Ovary (tissue), 3 donors: ENCODE data around the gene MAOB.

Experiments used
- CTCF ChIP-seq, 3 donors: fragments of 450-650 bp in 2 of 3; fragments of 200-600 bp in 1 of 3; IDR thresholded peaks; one replicate each; pipeline versions ENCODE4 v1.5.1 to v1.8.0; 2016 to 2022; ENCODE audit warnings: antibody characterized with exemption in 3 of 3, mild to moderate bottlenecking in 1 of 3
- EP300 ChIP-seq: sonication (generic); formaldehyde crosslinking; IDR thresholded peaks from one replicate; pipeline ENCODE4 v1.6.1; 2017; ENCODE audit warnings: antibody characterized with exemption
- POLR2A ChIP-seq: fragments of 450-650 bp; IDR thresholded peaks from one replicate; pipeline ENCODE4 v1.6.1; 2017; ENCODE audit warnings: antibody characterized with exemption, mild to moderate bottlenecking, moderate library complexity
- donor health status: DM: no; HTN: no; CAD: no.

DNA sequence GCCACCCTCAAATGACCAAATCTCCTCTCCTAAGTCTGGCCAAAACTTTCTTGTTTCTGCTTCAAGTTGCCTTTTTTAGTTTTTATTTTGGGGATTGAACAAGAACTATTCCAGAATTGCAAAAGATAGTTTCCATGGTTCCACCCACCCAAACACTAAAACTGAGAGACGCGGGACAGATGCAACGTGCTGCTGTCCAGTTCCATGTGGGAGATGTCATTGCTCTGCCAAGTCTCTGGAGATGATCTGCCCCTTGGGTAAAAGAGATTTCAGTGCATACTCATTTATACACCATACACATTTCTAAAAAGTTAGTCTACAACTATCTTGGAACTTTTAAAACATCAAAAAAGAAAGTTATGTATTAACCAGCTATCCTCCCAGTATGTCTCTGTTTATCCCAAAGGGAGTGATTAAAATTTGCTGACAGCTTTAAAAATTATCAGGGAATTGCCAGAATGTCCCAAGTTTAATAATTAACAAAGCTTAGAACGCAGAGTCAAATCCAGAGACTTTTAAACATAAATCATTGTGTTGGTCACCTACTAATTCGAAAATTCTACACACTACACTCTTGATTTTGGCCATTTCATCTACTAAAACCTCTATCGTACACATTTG, 3.2 kb downstream of the MAOB start:
- TF ChIP-seq CTCF (IDR thresholded peaks at IDR 0.05) (no peak), POLR2A (no peak), EP300 (no peak)
